ENCODE results near the gene DLGAP1.

GRCh38 chr18:3593904-3594759 is 861.0 kb downstream of the DLGAP1 start:
- TF ChIP-seq ZBTB34 (CRISPR knock-in tag; IDR thresholded peaks at IDR 0.05) (no peak), CREB1 (IDR thresholded peaks at IDR 0.05) (peak; percentile 75), CREB1 (CRISPR knock-in tag; IDR thresholded peaks at IDR 0.05) (peak; percentile 93), CENPT (CRISPR knock-in tag; IDR thresholded peaks at IDR 0.05; ENCODE audit: low read depth) (no peak), POLR2A (IDR thresholded peaks at IDR 0.05; ENCODE audit: insufficient read depth in 1 of 2, low read depth in 2 of 2, low read length in 2 of 2) (peak; percentile 59 to 64), CTCF (CRISPR knock-in tag; IDR thresholded peaks at IDR 0.05) (peak; percentile 80), ZNF235 (CRISPR knock-in tag; IDR thresholded peaks at IDR 0.05; ENCODE audit: borderline replicate concordance) (no peak)

Data from HepG2 (cell line).